ENCODE results near the gene NCKAP5. TPM values are rescaled to one million over a fixed set of nuclear protein-coding genes. Genes with fewer than 3 reads are reported as not detected.

NCKAP5 gene
- total RNA-seq, 1 donor from 2014 or later, result 8.8 TPM

DNA sequence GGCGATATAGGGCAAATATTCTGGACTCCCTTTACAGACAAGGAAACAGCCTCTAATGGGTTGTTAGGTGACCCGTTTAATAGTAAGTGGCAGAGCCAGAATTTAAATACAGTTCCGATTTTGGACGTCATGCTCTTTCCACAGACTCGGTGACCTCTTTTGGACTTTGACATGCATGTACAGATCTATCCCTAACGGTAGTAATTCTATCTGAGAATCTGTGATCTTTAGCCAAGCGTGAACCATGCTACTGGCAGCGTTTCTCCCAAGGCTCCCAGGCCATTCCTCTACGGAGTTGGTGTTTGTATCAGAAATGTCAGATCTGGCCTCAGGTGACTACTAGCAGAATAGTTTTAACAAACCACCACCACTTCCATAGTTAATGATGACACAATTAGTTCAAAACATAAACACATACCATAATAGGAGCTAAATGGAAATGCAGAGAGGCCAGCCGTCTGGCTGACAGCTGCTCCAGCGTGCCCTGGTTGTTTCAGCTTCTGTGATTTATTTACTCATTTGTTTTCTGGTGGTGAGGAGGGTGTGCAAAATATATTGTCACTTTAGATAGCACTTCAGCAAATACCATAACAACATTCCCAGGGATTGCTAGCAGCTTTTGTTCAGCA lies 593.7 kb downstream of the NCKAP5 start:
- H3K27me3 ChIP-seq, result no peaks in the 10 kb centered on the region
- no peaks in the 10 kb centered on the region for H3K36me3 ChIP-seq
- H3K27ac ChIP-seq, result no peak overlapping the region
- intact Hi-C loops (cut with DNase I), result no loop called here
- TF ChIP-seq POLR2AphosphoS5 (IDR thresholded peaks at IDR 0.05; ENCODE audit: insufficient read depth in 1 of 2, low read depth in 1 of 2) (no peak), POLR2A (IDR thresholded peaks at IDR 0.05) (no peak), CTCF (IDR thresholded peaks at IDR 0.05) (no peak)
- no peak overlapping the region for H3K4me3 ChIP-seq
- no peak for DNase-seq (ENCODE audit: extremely low spot score in 2 of 2)
- no peaks in the 10 kb centered on the region for H3K9me3 ChIP-seq
- no peaks in the 10 kb centered on the region for H3K4me1 ChIP-seq

DNA sequence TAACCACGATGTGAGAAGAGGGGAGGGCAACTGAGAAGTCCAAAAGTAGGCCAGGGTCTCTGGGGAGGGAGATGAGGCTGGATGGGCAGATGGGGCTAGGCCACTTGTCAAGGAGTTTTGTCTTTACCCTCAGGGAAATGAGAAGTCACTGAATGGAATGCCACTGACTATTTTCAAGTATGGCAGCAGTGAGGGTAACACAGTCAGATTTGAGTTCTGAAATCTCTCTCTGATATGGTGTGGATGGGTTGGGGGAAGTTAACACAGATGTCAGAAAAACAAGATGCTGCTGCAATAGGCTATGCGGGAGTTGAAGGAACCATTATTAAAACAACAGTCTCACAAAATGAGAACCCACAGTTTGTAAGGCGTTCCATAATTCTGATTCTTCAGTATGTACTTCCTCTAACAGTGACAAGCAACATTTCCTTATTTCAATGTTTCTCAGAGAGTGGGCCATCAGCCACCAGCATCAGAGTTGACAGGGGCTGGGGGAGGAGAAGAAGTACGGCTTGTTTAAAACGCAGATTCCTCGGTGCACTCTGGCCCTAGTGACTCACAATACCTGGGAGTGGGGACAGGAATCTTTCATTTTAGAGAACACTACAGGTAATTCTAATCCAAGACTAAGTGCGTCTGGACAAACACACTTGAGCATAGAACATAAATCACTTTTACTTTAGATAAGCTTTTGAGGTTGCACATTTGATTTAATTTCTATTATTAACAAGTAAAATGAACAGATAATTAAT lies 596.8 kb downstream of the NCKAP5 start:
- H3K36me3 ChIP-seq, result no peaks in the 10 kb centered on the region
- TF ChIP-seq CTCF (IDR thresholded peaks at IDR 0.05) (no peak), POLR2A (IDR thresholded peaks at IDR 0.05) (no peak), POLR2AphosphoS5 (IDR thresholded peaks at IDR 0.05; ENCODE audit: insufficient read depth in 1 of 2, low read depth in 1 of 2) (no peak)
- H3K27ac ChIP-seq, result no peak overlapping the region
- intact Hi-C loops (cut with DNase I), result no loop called here
- DNase-seq (ENCODE audit: extremely low spot score in 2 of 2), result no peak
- no peaks in the 10 kb centered on the region for H3K4me1 ChIP-seq
- no peaks in the 10 kb centered on the region for H3K27me3 ChIP-seq
- no peaks in the 10 kb centered on the region for H3K9me3 ChIP-seq
- H3K4me3 ChIP-seq, result no peak overlapping the region

- Histone ChIP-seq H3K4me1 (no peaks in the 10 kb centered on the region), H3K27ac (no peak overlapping the region), H3K36me3 (no peaks in the 10 kb centered on the region), H3K27me3 (no peaks in the 10 kb centered on the region), H3K4me3 (no peak overlapping the region), H3K9me3 (no peaks in the 10 kb centered on the region)
- intact Hi-C loops (cut with DNase I), result no loop called here
- no peak for DNase-seq (ENCODE audit: extremely low spot score in 2 of 2)
- TF ChIP-seq CTCF (IDR thresholded peaks at IDR 0.05), result no peak
- no peak for TF ChIP-seq POLR2AphosphoS5 (IDR thresholded peaks at IDR 0.05; ENCODE audit: insufficient read depth in 1 of 2, low read depth in 1 of 2)
- no peak for TF ChIP-seq POLR2A (IDR thresholded peaks at IDR 0.05)
These were observed 598.8 kb downstream of the NCKAP5 start for GRCh38 chr2:132969371-132969985.

DNA sequence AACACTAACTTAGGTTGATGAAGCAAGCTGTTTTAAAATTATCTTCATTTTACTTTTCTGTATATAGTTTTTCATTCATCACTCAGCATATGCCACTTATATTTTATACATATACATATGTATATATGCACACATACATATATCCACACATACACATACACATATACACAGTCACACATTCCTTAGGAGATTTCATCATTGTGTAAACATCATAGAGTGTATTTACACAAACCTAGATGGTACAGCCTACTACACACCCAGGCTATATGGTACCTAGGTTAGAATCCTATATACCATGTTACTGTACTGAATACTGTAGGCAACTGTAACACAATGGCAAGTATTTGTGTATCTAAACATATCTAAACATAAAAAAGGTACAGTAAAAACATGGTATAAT lies 602.8 kb downstream of the NCKAP5 start:
- no peaks in the 10 kb centered on the region for H3K9me3 ChIP-seq
- no peak overlapping the region for H3K4me3 ChIP-seq
- intact Hi-C loops (cut with DNase I), result no loop called here
- H3K27ac ChIP-seq, result no peak overlapping the region
- H3K4me1 ChIP-seq, result no peaks in the 10 kb centered on the region
- no peak for DNase-seq (ENCODE audit: extremely low spot score in 2 of 2)
- no peaks in the 10 kb centered on the region for H3K36me3 ChIP-seq
- TF ChIP-seq POLR2A (IDR thresholded peaks at IDR 0.05) (no peak), POLR2AphosphoS5 (IDR thresholded peaks at IDR 0.05; ENCODE audit: insufficient read depth in 1 of 2, low read depth in 1 of 2) (no peak), CTCF (IDR thresholded peaks at IDR 0.05) (no peak)
- H3K27me3 ChIP-seq, result no peaks in the 10 kb centered on the region

GRCh38 chr2:132963161-132963560 lies 605.1 kb downstream of the NCKAP5 start:
- Histone ChIP-seq H3K9me3 (no peaks in the 10 kb centered on the region), H3K4me3 (no peak overlapping the region), H3K27me3 (no peaks in the 10 kb centered on the region), H3K4me1 (no peaks in the 10 kb centered on the region), H3K27ac (no peak overlapping the region), H3K36me3 (no peaks in the 10 kb centered on the region)
- intact Hi-C loops (cut with DNase I), result no loop called here
- TF ChIP-seq CTCF (IDR thresholded peaks at IDR 0.05), result no peak
- no peak for TF ChIP-seq POLR2AphosphoS5 (IDR thresholded peaks at IDR 0.05; ENCODE audit: insufficient read depth in 1 of 2, low read depth in 1 of 2)
- no peak for TF ChIP-seq POLR2A (IDR thresholded peaks at IDR 0.05)
- DNase-seq (ENCODE audit: extremely low spot score in 2 of 2), result no peak

All from vagina (tissue), 2 donors.